Loucy (cell line): ENCODE data around the gene DOK6.

Experiments
- H2AFZ ChIP-seq: fragments of 200-600 bp; sonication (generic); 2 replicates; pipeline ENCODE4 v1.6.0; 2016; ENCODE audit warnings: antibody characterized with exemption, mild to moderate bottlenecking, low read length, moderate library complexity
- H3F3A ChIP-seq: fragments of 200-600 bp; 2 replicates; pipeline ENCODE4 v1.6.0; 2016; ENCODE audit warnings: antibody characterized with exemption, low read depth, mild to moderate bottlenecking
- H3K27me3 ChIP-seq: fragments of 200-600 bp; sonication (generic); 2 replicates; pipeline ENCODE4 v1.6.1; 2014; ENCODE audit warnings: low read length, mild to moderate bottlenecking; ENCODE audit not compliant: insufficient read depth, poor library complexity, severe bottlenecking
- H3K36me3 ChIP-seq: fragments of 200-600 bp; sonication (generic); 2 replicates; pipeline ENCODE4 v1.6.1; 2016; ENCODE audit warnings: low read length; ENCODE audit not compliant: insufficient read depth
- H3K4me1 ChIP-seq: fragments of 200-600 bp; sonication (generic); 2 replicates; pipeline ENCODE4 v1.5.1; 2014; ENCODE audit warnings: low read length, mild to moderate bottlenecking; ENCODE audit not compliant: insufficient read depth, poor library complexity, severe bottlenecking
- H3K4me2 ChIP-seq: fragments of 200-600 bp; sonication (generic); 2 replicates; pipeline ENCODE4 v1.6.0; 2014; ENCODE audit warnings: antibody characterized with exemption, low read length, low read depth, mild to moderate bottlenecking; ENCODE audit not compliant: poor library complexity, severe bottlenecking
- H3K4me3 ChIP-seq: fragments of 200-600 bp; sonication (generic); 2 replicates; pipeline ENCODE4 v1.5.1; 2014; ENCODE audit warnings: low read length, mild to moderate bottlenecking, mixed read lengths; ENCODE audit not compliant: poor library complexity, severe bottlenecking
- H3K79me2 ChIP-seq: fragments of 200-600 bp; sonication (generic); 2 replicates; pipeline ENCODE4 v1.6.1; 2014; ENCODE audit warnings: low read length; ENCODE audit not compliant: insufficient read depth
- H3K9ac ChIP-seq: fragments of 200-600 bp; sonication (generic); 2 replicates; pipeline ENCODE4 v1.6.0; 2014; ENCODE audit warnings: mild to moderate bottlenecking, low read depth, low read length, moderate library complexity; ENCODE audit not compliant: poor library complexity, severe bottlenecking
- H3K9me2 ChIP-seq: fragments of 200-600 bp; sonication (generic); replicated peaks from 2 replicates; pipeline ENCODE4 v1.6.1; 2016; ENCODE audit warnings: low read depth, low read length, mixed read lengths
- H3K9me3 ChIP-seq: fragments of 200-600 bp; sonication (generic); 2 replicates; pipeline ENCODE4 v1.6.1; 2014; ENCODE audit warnings: mild to moderate bottlenecking, antibody characterized with exemption, low read length, low read depth; ENCODE audit not compliant: insufficient read depth
- H4K20me1 ChIP-seq: fragments of 200-600 bp; sonication (generic); 2 replicates; pipeline ENCODE4 v1.6.0; 2014; ENCODE audit warnings: antibody characterized with exemption, low read length, mild to moderate bottlenecking; ENCODE audit not compliant: insufficient read depth, poor library complexity, severe bottlenecking
- EZH2phosphoT487 ChIP-seq: fragments of 200-600 bp; IDR thresholded peaks from 2 replicates; pipeline ENCODE4 v1.6.1; 2018; ENCODE audit warnings: antibody characterized with exemption, mild to moderate bottlenecking, moderate library complexity, borderline replicate concordance
- TF ChIP-seq, protein P1 (sequence below): fragments of 200-600 bp; sonication (generic); conservative IDR thresholded peaks from 2 replicates; pipeline ENCODE4 v1.5.1; 2014; ENCODE audit warnings: mild to moderate bottlenecking, antibody characterized with exemption, low read length

DOK6 gene

DNA sequence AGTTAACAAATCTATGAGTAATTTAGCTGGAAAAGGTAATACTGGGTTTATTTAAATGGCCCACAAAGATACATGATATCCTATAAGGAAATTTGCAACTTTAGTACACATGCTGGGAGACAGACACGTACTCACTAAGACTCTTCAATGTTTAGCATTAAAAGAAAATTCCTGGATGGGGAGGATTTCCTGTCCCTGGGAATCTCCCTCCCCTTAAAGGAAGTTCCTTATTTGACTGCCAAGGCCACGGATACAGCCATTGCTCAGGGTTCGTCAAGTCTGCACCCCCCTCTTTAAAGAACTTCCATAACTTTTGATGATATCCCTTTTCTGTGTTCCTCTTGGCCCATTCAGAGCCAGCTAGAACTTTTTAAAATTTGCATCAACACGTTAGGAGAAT lies 279.4 kb downstream of the DOK6 start:
- Histone ChIP-seq H3K4me3 (no peak overlapping the region), H2AFZ (no peak overlapping the region), H3K9me3 (no peaks in the 10 kb centered on the region), H3K9me2 (no peaks in the 10 kb centered on the region), H3K36me3 (no peaks in the 10 kb centered on the region), H3K4me2 (no peak overlapping the region), H3K4me1 (no peaks in the 10 kb centered on the region), H3K79me2 (no peaks in the 10 kb centered on the region), H3K9ac (no peak overlapping the region), H3K27me3 (no peaks in the 10 kb centered on the region), H4K20me1 (no peaks in the 10 kb centered on the region), H3F3A (no peaks in the 10 kb centered on the region)
- TF ChIP-seq, protein P1, sequence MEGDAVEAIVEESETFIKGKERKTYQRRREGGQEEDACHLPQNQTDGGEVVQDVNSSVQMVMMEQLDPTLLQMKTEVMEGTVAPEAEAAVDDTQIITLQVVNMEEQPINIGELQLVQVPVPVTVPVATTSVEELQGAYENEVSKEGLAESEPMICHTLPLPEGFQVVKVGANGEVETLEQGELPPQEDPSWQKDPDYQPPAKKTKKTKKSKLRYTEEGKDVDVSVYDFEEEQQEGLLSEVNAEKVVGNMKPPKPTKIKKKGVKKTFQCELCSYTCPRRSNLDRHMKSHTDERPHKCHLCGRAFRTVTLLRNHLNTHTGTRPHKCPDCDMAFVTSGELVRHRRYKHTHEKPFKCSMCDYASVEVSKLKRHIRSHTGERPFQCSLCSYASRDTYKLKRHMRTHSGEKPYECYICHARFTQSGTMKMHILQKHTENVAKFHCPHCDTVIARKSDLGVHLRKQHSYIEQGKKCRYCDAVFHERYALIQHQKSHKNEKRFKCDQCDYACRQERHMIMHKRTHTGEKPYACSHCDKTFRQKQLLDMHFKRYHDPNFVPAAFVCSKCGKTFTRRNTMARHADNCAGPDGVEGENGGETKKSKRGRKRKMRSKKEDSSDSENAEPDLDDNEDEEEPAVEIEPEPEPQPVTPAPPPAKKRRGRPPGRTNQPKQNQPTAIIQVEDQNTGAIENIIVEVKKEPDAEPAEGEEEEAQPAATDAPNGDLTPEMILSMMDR, result no peak
- no peak for TF ChIP-seq EZH2phosphoT487

DNA sequence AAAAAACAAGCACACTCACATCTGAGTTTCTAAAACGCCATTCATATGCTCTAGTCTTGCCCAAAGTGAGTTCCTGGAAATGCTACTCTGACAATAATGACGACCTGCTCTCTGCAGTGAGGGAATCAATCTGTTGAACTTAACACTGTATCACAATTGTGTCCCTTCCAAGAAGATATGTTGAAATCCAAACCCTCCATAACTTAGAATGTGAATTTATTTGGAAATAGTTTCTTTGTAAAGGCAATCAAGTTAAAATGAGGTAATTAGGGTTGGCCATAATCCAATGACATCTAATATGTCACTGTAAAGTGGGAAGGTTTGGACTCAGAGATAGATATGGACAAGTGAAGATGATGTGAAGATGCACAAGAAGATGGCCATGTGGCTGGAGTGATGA lies 282.5 kb downstream of the DOK6 start:
- TF ChIP-seq, protein P1, result no peak
- no peak for TF ChIP-seq EZH2phosphoT487
- H3K9me3 ChIP-seq, result no peaks in the 10 kb centered on the region
- H3F3A ChIP-seq, result no peaks in the 10 kb centered on the region
- H3K4me3 ChIP-seq, result no peak overlapping the region
- H3K79me2 ChIP-seq, result no peaks in the 10 kb centered on the region
- H3K4me1 ChIP-seq, result no peaks in the 10 kb centered on the region
- H3K36me3 ChIP-seq, result no peaks in the 10 kb centered on the region
- no peaks in the 10 kb centered on the region for H4K20me1 ChIP-seq
- no peaks in the 10 kb centered on the region for H3K27me3 ChIP-seq
- no peak overlapping the region for H3K9ac ChIP-seq
- no peak overlapping the region for H2AFZ ChIP-seq
- no peak overlapping the region for H3K4me2 ChIP-seq
- H3K9me2 ChIP-seq, result no peaks in the 10 kb centered on the region

DNA sequence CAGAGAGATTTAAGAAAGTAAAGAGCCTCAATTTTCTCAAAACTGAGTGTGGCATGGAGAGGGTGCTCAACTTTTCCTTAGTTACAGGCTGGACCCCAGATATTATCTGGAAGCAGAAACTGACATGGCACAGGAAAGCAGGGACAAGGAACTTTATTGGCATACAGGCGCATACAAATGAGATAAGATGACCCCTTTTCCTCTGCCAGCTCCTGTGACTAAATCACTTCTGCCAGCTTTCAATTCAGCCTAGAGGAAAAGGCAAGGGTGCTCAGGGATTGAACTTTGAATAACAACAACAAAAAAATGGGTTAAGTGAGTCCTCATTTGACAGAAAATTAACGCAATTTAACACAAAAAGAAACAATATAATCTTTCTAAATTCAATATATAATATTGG lies 284.1 kb downstream of the DOK6 start:
- H4K20me1 ChIP-seq, result no peaks in the 10 kb centered on the region
- no peaks in the 10 kb centered on the region for H3K27me3 ChIP-seq

More for the DNA sequence above, 284.1 kb downstream of the DOK6 start:
- Histone ChIP-seq H3K9me2 (no peaks in the 10 kb centered on the region), H3K4me2 (no peak overlapping the region), H3K4me1 (no peaks in the 10 kb centered on the region), H3K4me3 (no peak overlapping the region), H2AFZ (no peak overlapping the region), H3F3A (no peaks in the 10 kb centered on the region), H3K9ac (no peak overlapping the region), H3K79me2 (no peaks in the 10 kb centered on the region), H3K9me3 (no peaks in the 10 kb centered on the region), H3K36me3 (no peaks in the 10 kb centered on the region)
- TF ChIP-seq, protein P1, result no peak
- no peak for TF ChIP-seq EZH2phosphoT487
